ENCODE measurements around the gene DUSP9. TPM values are rescaled to one million over a fixed set of nuclear protein-coding genes. Genes with fewer than 3 reads are reported as not detected.

The DUSP9 gene
- polyA plus RNA-seq, 1 donor (not counting 4 experiments of a cell fraction or from before 2014, with no cell fraction given) = 0.47 TPM

GRCh38 chrX:153608376-153608775 lies 38.6 kb upstream of the DUSP9 start:
- Histone ChIP-seq H3K9me1 (ENCODE audit: control insufficient read depth, extremely low read depth, insufficient read depth, low read length) (no peaks in the 10 kb centered on the region), H3K4me3 (ENCODE audit: control insufficient read depth in 2 of 3, extremely low read depth in 1 of 3, insufficient read depth in 2 of 3, low read depth in 1 of 3, low read length in 3 of 3) (no peak overlapping the region), H3K9me3 (ENCODE audit: control insufficient read depth, low read depth, low read length) (no peaks in the 10 kb centered on the region), H3K36me3 (ENCODE audit: control insufficient read depth in 2 of 2, extremely low read depth in 1 of 2, insufficient read depth in 2 of 2, low read length in 2 of 2) (no peaks in the 10 kb centered on the region), H3K27ac (ENCODE audit: control insufficient read depth, insufficient read depth, low read length) (no peak overlapping the region), H3K9ac (ENCODE audit: control insufficient read depth, extremely low read depth, insufficient read depth, low read length) (no peak overlapping the region), H3K4me2 (ENCODE audit: control insufficient read depth, extremely low read depth, insufficient read depth, low read depth, low read length) (no peak overlapping the region), H4K20me1 (ENCODE audit: control insufficient read depth, extremely low read depth, insufficient read depth, low read length) (no peaks in the 10 kb centered on the region), H3K79me2 (ENCODE audit: control insufficient read depth, insufficient read depth, low read length) (no peaks in the 10 kb centered on the region), H3K27me3 (ENCODE audit: control insufficient read depth, extremely low read depth, insufficient read depth, low read length) (no peaks in the 10 kb centered on the region), H2AFZ (ENCODE audit: control insufficient read depth, low read length) (no peak overlapping the region), H3K4me1 (ENCODE audit: control insufficient read depth, extremely low read depth, insufficient read depth, low read length) (no peaks in the 10 kb centered on the region)
- no peak for DNase-seq (ENCODE audit: low read depth, low spot score)
- TF ChIP-seq CTCF (optimal IDR thresholded peaks at IDR 0.05 in 1 of 3, IDR thresholded peaks at IDR 0.05 in 1 of 3, conservative IDR thresholded peaks at IDR 0.05 in 1 of 3; ENCODE audit: extremely low read depth in 1 of 3, insufficient read depth in 2 of 3, low read length in 3 of 3) = no peak
- no peak for TF ChIP-seq EZH2 (IDR thresholded peaks at IDR 0.05; ENCODE audit: low read length)
- no peak for FAIRE-seq
- dilution Hi-C loops (cut with MboI; ENCODE audit: extremely low pct_ligation_motif_present, low sequenced_read_pairs) = no loop called here

- no peaks in the 10 kb centered on the region for H3K9me1 ChIP-seq (ENCODE audit: control insufficient read depth, extremely low read depth, insufficient read depth, low read length)
- no peak overlapping the region for H3K9ac ChIP-seq (ENCODE audit: control insufficient read depth, extremely low read depth, insufficient read depth, low read length)
- no peak overlapping the region for H3K4me2 ChIP-seq (ENCODE audit: control insufficient read depth, extremely low read depth, insufficient read depth, low read depth, low read length)
- H3K27ac ChIP-seq (ENCODE audit: control insufficient read depth, insufficient read depth, low read length) = no peak overlapping the region
- no peaks in the 10 kb centered on the region for H3K9me3 ChIP-seq (ENCODE audit: control insufficient read depth, low read depth, low read length)
- TF ChIP-seq EZH2 (IDR thresholded peaks at IDR 0.05; ENCODE audit: low read length) = no peak
- TF ChIP-seq CTCF (optimal IDR thresholded peaks at IDR 0.05 in 1 of 3, IDR thresholded peaks at IDR 0.05 in 1 of 3, conservative IDR thresholded peaks at IDR 0.05 in 1 of 3; ENCODE audit: extremely low read depth in 1 of 3, insufficient read depth in 2 of 3, low read length in 3 of 3) = no peak
- H3K79me2 ChIP-seq (ENCODE audit: control insufficient read depth, insufficient read depth, low read length) = no peaks in the 10 kb centered on the region
- no peaks in the 10 kb centered on the region for H3K4me1 ChIP-seq (ENCODE audit: control insufficient read depth, extremely low read depth, insufficient read depth, low read length)
- H3K27me3 ChIP-seq (ENCODE audit: control insufficient read depth, extremely low read depth, insufficient read depth, low read length) = no peaks in the 10 kb centered on the region
- H3K4me3 ChIP-seq (ENCODE audit: control insufficient read depth in 2 of 3, extremely low read depth in 1 of 3, insufficient read depth in 2 of 3, low read depth in 1 of 3, low read length in 3 of 3) = no peak overlapping the region
- no peak for FAIRE-seq
- no peaks in the 10 kb centered on the region for H3K36me3 ChIP-seq (ENCODE audit: control insufficient read depth in 2 of 2, extremely low read depth in 1 of 2, insufficient read depth in 2 of 2, low read length in 2 of 2)
- dilution Hi-C loops (cut with MboI; ENCODE audit: extremely low pct_ligation_motif_present, low sequenced_read_pairs) = no loop called here
- H4K20me1 ChIP-seq (ENCODE audit: control insufficient read depth, extremely low read depth, insufficient read depth, low read length) = no peaks in the 10 kb centered on the region
- DNase-seq (ENCODE audit: low read depth, low spot score) = no peak
- no peak overlapping the region for H2AFZ ChIP-seq (ENCODE audit: control insufficient read depth, low read length)
Observed at GRCh38 chrX:153608806-153609205, 38.2 kb upstream of the DUSP9 start.

Data from keratinocyte (primary cell).